ENCODE measurements around the gene GMDS.

Gene GMDS

GRCh38 chr6:1576166-1576565 is 669.2 kb downstream of the GMDS start:
- no peak for DNase-seq

GRCh38 chr6:1575210-1576041 is 670.0 kb downstream of the GMDS start:
- no peak for DNase-seq

GRCh38 chr6:1574890-1575209 is 670.6 kb downstream of the GMDS start:
- DNase-seq = no peak

GRCh38 chr6:1574083-1574761 is 671.2 kb downstream of the GMDS start:
- no peak for DNase-seq

All from activated CD4-positive, CD25-positive, alpha-beta regulatory T cell (primary cell).